Esophagus muscularis mucosa (tissue), 4 donors: ENCODE results near the gene SAC3D1.

Experiments
- CTCF ChIP-seq, 3 experiments: fragments of 200-600 bp in 2 of 3; fragments of 450-650 bp in 1 of 3; sonication (generic) in 2 of 3; IDR thresholded peaks; one replicate each; pipeline ENCODE4 v1.5.1; 2017 to 2019; ENCODE audit warnings: antibody characterized with exemption in 3 of 3, mild to moderate bottlenecking in 2 of 3, moderate library complexity in 1 of 3
- EP300 ChIP-seq: sonication (generic); formaldehyde crosslinking; IDR thresholded peaks from one replicate; pipeline ENCODE4 v1.6.1; 2017; ENCODE audit warnings: antibody characterized with exemption
- POLR2A ChIP-seq: fragments of 450-650 bp; IDR thresholded peaks from one replicate; pipeline ENCODE4 v1.6.1; 2017; ENCODE audit warnings: antibody characterized with exemption, moderate library complexity, mild to moderate bottlenecking, low read depth
- POLR2AphosphoS5 ChIP-seq, 2 donors: sonication (generic); formaldehyde crosslinking; IDR thresholded peaks; one replicate each; pipeline ENCODE4 v1.6.1; 2017; ENCODE audit warnings: antibody characterized with exemption in 2 of 2

GRCh38 chr11:65058419-65059054, 17.5 kb downstream of the SAC3D1 start, which contains the start of gene NAALADL1:
- no peak for TF ChIP-seq CTCF (IDR thresholded peaks at IDR 0.05)
- no peak for TF ChIP-seq POLR2AphosphoS5 (IDR thresholded peaks at IDR 0.05)
- no peak for TF ChIP-seq POLR2A
- TF ChIP-seq EP300: no peak
